HepG2 (cell line): Measurements from ENCODE around the gene KLHL12. TPM values are rescaled to one million over a fixed set of nuclear protein-coding genes. Genes with fewer than 3 reads are reported as not detected.
A peak's percentile ranks its signal among the peaks of the same experiment; 100 is the strongest.

Experiments used
- ELF4 ChIP-seq: sonication (generic); formaldehyde crosslinking; IDR thresholded peaks from 2 replicates; pipeline ENCODE4 v1.5.0; 2020; ENCODE audit warnings: missing genetic modification reagents, mild to moderate bottlenecking, moderate library complexity, borderline replicate concordance
- ERF ChIP-seq: IDR thresholded peaks from 2 replicates; pipeline ENCODE4 v1.6.1; 2018; ENCODE audit warnings: missing biosample characterization, missing genetic modification reagents
- KMT2A ChIP-seq: sonication (generic); formaldehyde crosslinking; IDR thresholded peaks from 2 replicates; pipeline ENCODE4 v1.4.0; 2020; ENCODE audit warnings: missing genetic modification reagents
- RARG ChIP-seq: sonication (generic); formaldehyde crosslinking; IDR thresholded peaks from 2 replicates; pipeline ENCODE4 v1.4.0; 2020; ENCODE audit warnings: low read depth, mild to moderate bottlenecking, missing genetic modification reagents
- REXO4 ChIP-seq: sonication (generic); formaldehyde crosslinking; IDR thresholded peaks from 2 replicates; pipeline ENCODE4 v1.8.0; 2022; ENCODE audit warnings: missing genetic modification reagents, mild to moderate bottlenecking, borderline replicate concordance
- RFXAP ChIP-seq: sonication (generic); formaldehyde crosslinking; IDR thresholded peaks from 2 replicates; pipeline ENCODE4 v1.4.0; 2020; ENCODE audit warnings: missing genetic modification reagents, borderline replicate concordance
- SATB2 ChIP-seq: sonication (generic); formaldehyde crosslinking; IDR thresholded peaks from 2 replicates; pipeline ENCODE4 v1.5.0; 2020; ENCODE audit warnings: missing genetic modification reagents
- TCF12 ChIP-seq, 2 experiments: fragments of 450-650 bp in 1 of 2; sonication (generic) in 1 of 2; formaldehyde crosslinking in 1 of 2; IDR thresholded peaks; 2 replicates each; pipeline versions ENCODE4 v1.6.1 to v1.8.0; 2017 to 2022; ENCODE audit warnings: antibody characterized with exemption in 1 of 2, mild to moderate bottlenecking in 1 of 2, missing genetic modification reagents in 1 of 2, moderate library complexity in 1 of 2
- ZBTB2 ChIP-seq: sonication (generic); formaldehyde crosslinking; IDR thresholded peaks from 2 replicates; pipeline ENCODE4 v1.8.0; 2022; ENCODE audit warnings: low read depth, missing genetic modification reagents
- ZMAT3 ChIP-seq: sonication (generic); formaldehyde crosslinking; conservative IDR thresholded peaks from 2 replicates; pipeline ENCODE4 v1.7.0; 2021; ENCODE audit warnings: missing genetic modification reagents
- ZNF124 ChIP-seq: sonication (generic); formaldehyde crosslinking; IDR thresholded peaks from 2 replicates; pipeline ENCODE4 v1.4.0; 2020; ENCODE audit warnings: missing genetic modification reagents
- ZNF251 ChIP-seq: sonication (generic); formaldehyde crosslinking; IDR thresholded peaks from 2 replicates; pipeline ENCODE4 v1.9.0; 2021; ENCODE audit warnings: mild to moderate bottlenecking, missing genetic modification reagents
- ZNF329 ChIP-seq: sonication (generic); formaldehyde crosslinking; IDR thresholded peaks from 2 replicates; pipeline ENCODE4 v1.9.0; 2021; ENCODE audit warnings: low read depth, mild to moderate bottlenecking, missing genetic modification reagents
- ZNF768 ChIP-seq: sonication (generic); formaldehyde crosslinking; IDR thresholded peaks from 2 replicates; pipeline ENCODE4 v1.4.0; 2020; ENCODE audit warnings: missing genetic modification reagents
- ZNF775 ChIP-seq: sonication (generic); formaldehyde crosslinking; IDR thresholded peaks from 2 replicates; pipeline ENCODE4 v1.4.0; 2020; ENCODE audit warnings: missing genetic modification reagents, mild to moderate bottlenecking, moderate library complexity, borderline replicate concordance
- polyA plus RNA-seq, 8 experiments: library from polyadenylated mRNA; depleted of rRNA in 3 of 8; stranded (reverse) in 7 of 8; unstranded in 1 of 8; fragments of >200 nt; fragmentation: Illumina TruSeq in 4 of 8; extraction: Trizol in 4 of 8; gene quantifications; 2 replicates each; pipeline versions ENCODE4 v1.2.1 to v1.2.3, GENCODE V29; 2011 to 2016; ENCODE audit warnings: low read depth in 4 of 8, missing spikeins in 1 of 8, mixed read lengths in 1 of 8; ENCODE audit not compliant: insufficient read depth in 1 of 8
- total RNA-seq, 5 experiments: library from RNA; depleted of rRNA; stranded (reverse); fragments of >200 nt; fragmentation: Illumina TruSeq; extraction: Trizol; gene quantifications; 2 replicates each; pipeline ENCODE4 v1.2.3, GENCODE V29; 2016; ENCODE audit warnings: low read depth in 1 of 5
- TF ChIP-seq, protein P1 (sequence below): sonication (generic); formaldehyde crosslinking; IDR thresholded peaks from 2 replicates; pipeline ENCODE4 v1.5.1; 2020; ENCODE audit warnings: mild to moderate bottlenecking, missing genetic modification reagents
- TF ChIP-seq, protein P2 (sequence below): sonication (generic); formaldehyde crosslinking; IDR thresholded peaks from 2 replicates; pipeline ENCODE4 v1.5.0; 2020; ENCODE audit warnings: missing genetic modification reagents
- TF ChIP-seq, protein P3 (sequence below): sonication (generic); formaldehyde crosslinking; IDR thresholded peaks from 2 replicates; pipeline ENCODE4 v1.4.0; 2020; ENCODE audit warnings: mild to moderate bottlenecking, missing genetic modification reagents

Gene KLHL12
- total and polyA plus RNA-seq, 2 of the 13 experiments (the other 11 are each of a cell fraction or from before 2014, with no cell fraction given): 19.2 to 25.2 TPM

GRCh38 chr1:202860744-202861419 is 66.2 kb downstream of the KLHL12 start (continued):
- TF ChIP-seq ZNF329 (peak; percentile 34; the same call in 1 of the 2 replicates), ZNF775 (CRISPR knock-in tag) (no peak), ZNF124 (CRISPR knock-in tag) (0 out of 2 replicates have a peak, but pooled peaks have one; percentile 35), REXO4 (no peak), TCF12 (IDR thresholded peaks at IDR 0.05) (no peak), TCF12 (CRISPR knock-in tag; IDR thresholded peaks at IDR 0.05) (peak; percentile 86), ERF (0 out of 2 replicates have a peak, but pooled peaks have one; percentile 32), RARG (no peak), ZNF251 (CRISPR knock-in tag) (no peak), ELF4 (CRISPR knock-in tag) (no peak), ZMAT3 (0 out of 2 replicates have a peak, but pooled peaks have one; percentile 21), SATB2 (CRISPR knock-in tag) (no peak), ZBTB2 (CRISPR knock-in tag) (no peak), KMT2A (CRISPR knock-in tag) (peak; percentile 53; the same call in 1 of the 2 replicates), ZNF768 (CRISPR knock-in tag) (no peak), RFXAP (CRISPR knock-in tag) (0 out of 2 replicates have a peak, but pooled peaks have one; percentile 23)
- TF ChIP-seq, protein P1, sequence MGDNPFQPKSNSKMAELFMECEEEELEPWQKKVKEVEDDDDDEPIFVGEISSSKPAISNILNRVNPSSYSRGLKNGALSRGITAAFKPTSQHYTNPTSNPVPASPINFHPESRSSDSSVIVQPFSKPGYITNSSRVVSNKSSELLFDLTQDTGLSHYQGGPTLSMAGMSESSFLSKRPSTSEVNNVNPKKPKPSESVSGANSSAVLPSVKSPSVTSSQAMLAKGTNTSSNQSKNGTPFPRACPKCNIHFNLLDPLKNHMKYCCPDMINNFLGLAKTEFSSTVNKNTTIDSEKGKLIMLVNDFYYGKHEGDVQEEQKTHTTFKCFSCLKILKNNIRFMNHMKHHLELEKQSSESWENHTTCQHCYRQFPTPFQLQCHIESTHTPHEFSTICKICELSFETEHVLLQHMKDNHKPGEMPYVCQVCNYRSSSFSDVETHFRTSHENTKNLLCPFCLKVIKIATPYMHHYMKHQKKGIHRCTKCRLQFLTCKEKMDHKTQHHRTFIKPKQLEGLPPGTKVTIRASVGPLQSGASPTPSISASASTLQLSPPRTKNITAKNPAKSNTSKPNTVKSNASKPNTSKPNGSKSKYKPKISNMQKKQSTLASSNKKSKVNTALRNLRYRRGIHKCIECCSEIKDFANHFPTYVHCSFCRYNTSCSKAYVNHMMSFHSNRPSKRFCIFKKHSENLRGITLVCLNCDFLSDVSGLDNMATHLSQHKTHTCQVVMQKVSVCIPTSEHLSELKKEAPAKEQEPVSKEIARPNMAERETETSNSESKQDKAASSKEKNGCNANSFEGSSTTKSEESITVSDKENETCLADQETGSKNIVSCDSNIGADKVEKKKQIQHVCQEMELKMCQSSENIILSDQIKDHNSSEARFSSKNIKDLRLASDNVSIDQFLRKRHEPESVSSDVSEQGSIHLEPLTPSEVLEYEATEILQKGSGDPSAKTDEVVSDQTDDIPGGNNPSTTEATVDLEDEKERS: 0 out of 2 replicates have a peak, but pooled peaks have one; percentile 63
- TF ChIP-seq, protein P2, sequence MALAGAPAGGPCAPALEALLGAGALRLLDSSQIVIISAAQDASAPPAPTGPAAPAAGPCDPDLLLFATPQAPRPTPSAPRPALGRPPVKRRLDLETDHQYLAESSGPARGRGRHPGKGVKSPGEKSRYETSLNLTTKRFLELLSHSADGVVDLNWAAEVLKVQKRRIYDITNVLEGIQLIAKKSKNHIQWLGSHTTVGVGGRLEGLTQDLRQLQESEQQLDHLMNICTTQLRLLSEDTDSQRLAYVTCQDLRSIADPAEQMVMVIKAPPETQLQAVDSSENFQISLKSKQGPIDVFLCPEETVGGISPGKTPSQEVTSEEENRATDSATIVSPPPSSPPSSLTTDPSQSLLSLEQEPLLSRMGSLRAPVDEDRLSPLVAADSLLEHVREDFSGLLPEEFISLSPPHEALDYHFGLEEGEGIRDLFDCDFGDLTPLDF (CRISPR knock-in tag): peak; percentile 63
- TF ChIP-seq, protein P3, sequence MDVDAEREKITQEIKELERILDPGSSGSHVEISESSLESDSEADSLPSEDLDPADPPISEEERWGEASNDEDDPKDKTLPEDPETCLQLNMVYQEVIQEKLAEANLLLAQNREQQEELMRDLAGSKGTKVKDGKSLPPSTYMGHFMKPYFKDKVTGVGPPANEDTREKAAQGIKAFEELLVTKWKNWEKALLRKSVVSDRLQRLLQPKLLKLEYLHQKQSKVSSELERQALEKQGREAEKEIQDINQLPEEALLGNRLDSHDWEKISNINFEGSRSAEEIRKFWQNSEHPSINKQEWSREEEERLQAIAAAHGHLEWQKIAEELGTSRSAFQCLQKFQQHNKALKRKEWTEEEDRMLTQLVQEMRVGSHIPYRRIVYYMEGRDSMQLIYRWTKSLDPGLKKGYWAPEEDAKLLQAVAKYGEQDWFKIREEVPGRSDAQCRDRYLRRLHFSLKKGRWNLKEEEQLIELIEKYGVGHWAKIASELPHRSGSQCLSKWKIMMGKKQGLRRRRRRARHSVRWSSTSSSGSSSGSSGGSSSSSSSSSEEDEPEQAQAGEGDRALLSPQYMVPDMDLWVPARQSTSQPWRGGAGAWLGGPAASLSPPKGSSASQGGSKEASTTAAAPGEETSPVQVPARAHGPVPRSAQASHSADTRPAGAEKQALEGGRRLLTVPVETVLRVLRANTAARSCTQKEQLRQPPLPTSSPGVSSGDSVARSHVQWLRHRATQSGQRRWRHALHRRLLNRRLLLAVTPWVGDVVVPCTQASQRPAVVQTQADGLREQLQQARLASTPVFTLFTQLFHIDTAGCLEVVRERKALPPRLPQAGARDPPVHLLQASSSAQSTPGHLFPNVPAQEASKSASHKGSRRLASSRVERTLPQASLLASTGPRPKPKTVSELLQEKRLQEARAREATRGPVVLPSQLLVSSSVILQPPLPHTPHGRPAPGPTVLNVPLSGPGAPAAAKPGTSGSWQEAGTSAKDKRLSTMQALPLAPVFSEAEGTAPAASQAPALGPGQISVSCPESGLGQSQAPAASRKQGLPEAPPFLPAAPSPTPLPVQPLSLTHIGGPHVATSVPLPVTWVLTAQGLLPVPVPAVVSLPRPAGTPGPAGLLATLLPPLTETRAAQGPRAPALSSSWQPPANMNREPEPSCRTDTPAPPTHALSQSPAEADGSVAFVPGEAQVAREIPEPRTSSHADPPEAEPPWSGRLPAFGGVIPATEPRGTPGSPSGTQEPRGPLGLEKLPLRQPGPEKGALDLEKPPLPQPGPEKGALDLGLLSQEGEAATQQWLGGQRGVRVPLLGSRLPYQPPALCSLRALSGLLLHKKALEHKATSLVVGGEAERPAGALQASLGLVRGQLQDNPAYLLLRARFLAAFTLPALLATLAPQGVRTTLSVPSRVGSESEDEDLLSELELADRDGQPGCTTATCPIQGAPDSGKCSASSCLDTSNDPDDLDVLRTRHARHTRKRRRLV (CRISPR knock-in tag): no peak
